Right cardiac atrium (tissue), 5 donors: ENCODE results near the gene PARP8. TPM values are rescaled to one million over a fixed set of nuclear protein-coding genes. Genes with fewer than 3 reads are reported as not detected.
"Not testable (repeated sequence)": the region's sequence is repeated elsewhere in the genome, so short reads cannot be mapped to it uniquely, and the experiment has no call there.

Source experiments
- ATAC-seq, 2 donors: fragments of 200-7000 bp; cut with Tn5 transposase; one replicate each; pipeline versions ENCODE4 v1.8.0 to v1.9.1; 2020; ENCODE audit warnings: moderate library complexity in 2 of 2, mild to moderate bottlenecking in 1 of 2
- DNase-seq, 3 donors: peaks; one replicate each; pipeline ENCODE4 v3.0.0-alpha.2; 2020
- H3K27ac ChIP-seq: one replicate; pipeline ENCODE4 v1.5.1; 2013; ENCODE audit warnings: mild to moderate bottlenecking, low read length, control low read depth, moderate library complexity
- H3K27me3 ChIP-seq: one replicate; pipeline ENCODE4 v1.6.1; 2013; ENCODE audit not compliant: control insufficient read depth, insufficient read depth
- H3K4me1 ChIP-seq: one replicate; pipeline ENCODE4 v1.6.1; 2013; ENCODE audit warnings: low read length; ENCODE audit not compliant: control insufficient read depth, insufficient read depth
- H3K4me3 ChIP-seq: one replicate; pipeline ENCODE4 v1.5.1; 2013; ENCODE audit warnings: low read length, control low read depth
- H3K9me3 ChIP-seq: one replicate; pipeline ENCODE4 v1.6.1; 2013; ENCODE audit warnings: low read length; ENCODE audit not compliant: control insufficient read depth
- WGBS: extraction: QIAGEN DNeasy Blood & Tissue Kit; methylation state at CpG from one replicate; pipeline ENCODE4 v1.1.7; 2013; 5-methylcytosine and 5-hydroxymethylcytosine counted together
- intact Hi-C, 4 donors: fragments of 100-400 bp; cut with DNase I; formaldehyde crosslinking; loops; one replicate each; pipeline versions ENCODE4 v1.11.0 to v1.14.0; 2022 to 2023
- long read RNA-seq, 4 donors: library from polyadenylated mRNA; unstranded; transcript quantifications; one replicate each; pipeline ENCODE4 v2.0.0, GENCODE V29; 2020 to 2021
- polyA plus RNA-seq: library from polyadenylated mRNA; stranded (reverse); fragments of 200-250 nt; gene quantifications from one replicate; pipeline ENCODE4 v1.2.3, GENCODE V29; 2013
- total RNA-seq, 4 donors: library from RNA; stranded (reverse); fragmentation: NEBNext Ultra II Directional; extraction: Animal tissue kit (Norgen Biotek cat#: 25700); gene quantifications; one replicate each; pipeline ENCODE4 v1.2.1, GENCODE V29; 2021
- donor health status: healthy with polysubstance abuse.
- donor health status: DM: no; HTN: yes; CAD: no.
- donor health status: DM: no; HTN: no; CAD: no.
- donor health status: DM: no; HTN: yes; CAD: no; lungs with severe emphysema.
- donor health status: DM: yes; HTN: yes; CAD: no.

Gene PARP8, protein sequence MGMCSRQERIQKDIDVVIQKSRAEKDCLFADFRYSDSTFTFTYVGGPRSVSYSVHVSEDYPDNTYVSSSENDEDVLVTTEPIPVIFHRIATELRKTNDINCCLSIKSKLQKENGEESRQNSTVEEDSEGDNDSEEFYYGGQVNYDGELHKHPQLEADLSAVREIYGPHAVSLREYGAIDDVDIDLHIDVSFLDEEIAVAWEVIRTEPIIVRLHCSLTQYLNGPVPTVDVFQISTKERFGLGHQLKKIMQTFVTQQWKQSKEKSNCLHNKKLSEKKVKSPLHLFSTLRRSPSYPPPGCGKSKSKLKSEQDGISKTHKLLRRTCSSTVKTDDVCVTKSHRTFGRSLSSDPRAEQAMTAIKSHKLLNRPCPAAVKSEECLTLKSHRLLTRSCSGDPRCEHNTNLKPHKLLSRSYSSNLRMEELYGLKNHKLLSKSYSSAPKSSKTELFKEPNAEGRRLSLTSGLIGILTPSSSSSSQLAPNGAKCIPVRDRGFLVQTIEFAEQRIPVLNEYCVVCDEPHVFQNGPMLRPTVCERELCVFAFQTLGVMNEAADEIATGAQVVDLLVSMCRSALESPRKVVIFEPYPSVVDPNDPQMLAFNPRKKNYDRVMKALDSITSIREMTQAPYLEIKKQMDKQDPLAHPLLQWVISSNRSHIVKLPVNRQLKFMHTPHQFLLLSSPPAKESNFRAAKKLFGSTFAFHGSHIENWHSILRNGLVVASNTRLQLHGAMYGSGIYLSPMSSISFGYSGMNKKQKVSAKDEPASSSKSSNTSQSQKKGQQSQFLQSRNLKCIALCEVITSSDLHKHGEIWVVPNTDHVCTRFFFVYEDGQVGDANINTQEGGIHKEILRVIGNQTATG
- 10 to 100 TPM in 3 of 4 donors, 1 to 10 TPM in 1; 9.6 to 11.6 (median 10.8) TPM for total RNA-seq
- polyA plus RNA-seq: 2.4 TPM
- long read RNA-seq, donor 1, partial matches to known transcripts: 4 of 8 reads
- long read RNA-seq, donor 1, other reads (novel, unspliced or antisense): 1 of 8 reads
- long read RNA-seq, donor 2, partial matches to known transcripts: 0 of 2 reads
- long read RNA-seq, donor 2, other reads (novel, unspliced or antisense): 1 of 2 reads
- long read RNA-seq, donor 3, full-length matches to known transcripts: 5 of 16 reads
- long read RNA-seq, donor 3, partial matches to known transcripts: 3 of 16 reads
- long read RNA-seq, donor 3, other reads (novel, unspliced or antisense): 8 of 16 reads
- long read RNA-seq, donor 4, full-length matches to known transcripts: 2 of 2 reads
- long read RNA-seq, donor 4, partial matches to known transcripts: 0 of 2 reads
- long read RNA-seq, donor 4, other reads (novel, unspliced or antisense): 0 of 2 reads

DNA sequence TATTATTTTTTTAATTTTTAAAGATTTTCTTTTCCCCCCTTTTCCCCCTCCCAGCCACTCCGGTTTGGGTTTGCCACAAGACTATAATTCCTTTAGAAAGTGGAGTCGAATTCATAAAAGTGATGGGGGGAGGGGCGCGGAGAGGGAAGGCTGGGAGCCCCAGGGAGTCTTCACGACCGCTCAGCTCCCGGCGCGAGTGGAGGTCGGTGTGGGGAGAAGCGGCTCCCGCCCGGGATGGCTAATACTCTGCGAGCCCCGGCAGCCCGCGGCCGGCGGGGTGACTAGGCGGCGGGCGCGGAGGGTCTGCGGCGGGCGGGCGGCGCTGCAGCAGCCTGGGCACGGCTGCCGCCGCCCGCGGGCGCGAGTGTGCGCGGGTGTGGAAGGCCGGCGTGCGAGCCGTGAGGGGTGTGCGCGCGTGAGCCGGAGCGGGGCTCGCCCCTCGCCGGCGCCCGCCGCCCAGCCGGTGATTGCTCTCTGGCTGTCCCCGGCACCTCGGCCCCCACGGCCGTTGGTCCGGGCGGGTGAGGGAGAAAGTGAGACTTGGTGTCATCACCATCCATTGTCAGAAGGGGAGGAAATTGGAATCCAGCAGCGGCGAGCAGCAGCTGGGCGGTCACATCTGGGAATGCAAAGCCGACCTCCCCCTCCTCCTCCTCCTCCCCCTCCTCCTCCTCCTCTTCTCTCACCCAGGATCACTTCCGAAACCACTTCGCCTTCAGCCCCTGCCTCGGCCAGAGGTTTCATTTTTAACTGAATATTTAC, at the start of gene PARP8:
Gene PARP8, plus strand, starts transcription at position 377 of the 762 bp plus-strand sequence. CDS start 459 bp downstream, outside the sequence.
- ATAC-seq: peak; percentile 64 to 71

DNA sequence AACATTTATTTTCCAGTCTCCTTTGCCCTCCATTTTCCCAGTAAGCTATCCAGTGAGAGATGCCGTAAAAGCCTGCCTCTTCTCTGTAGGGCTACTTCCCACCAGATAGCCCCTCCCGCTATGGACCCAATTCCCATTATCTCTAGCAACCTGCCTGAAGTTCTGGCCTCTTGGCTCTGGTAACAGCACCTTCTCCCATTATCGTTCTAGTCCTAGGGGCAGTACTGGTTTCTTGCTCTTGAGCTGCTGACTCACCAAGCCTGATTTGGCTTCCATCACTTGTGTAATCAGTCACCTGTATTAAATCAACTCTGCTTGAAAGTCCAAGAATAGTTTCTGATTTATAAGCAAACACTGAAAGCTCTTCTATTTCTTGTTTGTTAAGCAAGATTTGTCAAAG, 42.8 kb upstream of the PARP8 start:
- Histone ChIP-seq H3K9me3 (no peaks in the 10 kb centered on the region), H3K27ac (no peak overlapping the region), H3K4me1 (no peaks in the 10 kb centered on the region), H3K4me3 (no peak overlapping the region), H3K27me3 (no peaks in the 10 kb centered on the region)
- DNase-seq (no peak), ATAC-seq (no peak)
- intact Hi-C loops: no loop called here
- 68% methylated on average over 3 of the region's 3 CpGs for WGBS

More for the DNA sequence above, at the start of gene PARP8:
- peak within 1 kb of the TSS; percentile 50 for H3K27ac ChIP-seq
- H3K9me3 ChIP-seq: no peaks in the 10 kb centered on the region
- peak within 1 kb of the TSS; percentile 82 for H3K4me3 ChIP-seq
- intact Hi-C loops: no loop called here
- WGBS: under 1% methylated on average over 65 of the region's 66 CpGs
- peak; percentile 53 to 84 (median 79) for DNase-seq
- H3K4me1 ChIP-seq: no peaks in the 10 kb centered on the region
- H3K27me3 ChIP-seq: no peaks in the 10 kb centered on the region

DNA sequence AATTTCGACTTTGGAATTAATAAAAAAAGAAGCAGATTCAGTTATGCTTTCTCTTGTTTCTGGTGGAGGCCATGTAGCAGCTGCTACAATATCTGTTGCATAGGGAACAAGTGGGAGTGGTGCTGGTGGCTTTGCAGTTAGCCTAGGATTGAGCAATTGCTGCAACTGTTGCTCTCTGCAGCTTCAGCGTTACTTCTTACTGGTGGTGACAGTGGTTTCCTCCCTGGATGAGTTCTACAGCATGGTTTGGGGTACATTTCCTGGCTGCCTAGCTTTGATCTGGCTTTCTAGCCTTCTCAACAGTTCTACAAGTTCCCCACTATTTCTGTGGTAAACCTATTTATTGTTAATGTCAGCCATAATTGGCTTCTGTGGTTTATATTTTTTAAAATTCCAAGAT, 31.6 kb upstream of the PARP8 start:
- intact Hi-C loops, DNase-seq, ATAC-seq, H3K27me3 ChIP-seq, H3K9me3 ChIP-seq, H3K4me1 ChIP-seq, H3K4me3 ChIP-seq, H3K27ac ChIP-seq: not testable (repeated sequence)
- 48% methylated on average over 2 of the region's 2 CpGs for WGBS

DNA sequence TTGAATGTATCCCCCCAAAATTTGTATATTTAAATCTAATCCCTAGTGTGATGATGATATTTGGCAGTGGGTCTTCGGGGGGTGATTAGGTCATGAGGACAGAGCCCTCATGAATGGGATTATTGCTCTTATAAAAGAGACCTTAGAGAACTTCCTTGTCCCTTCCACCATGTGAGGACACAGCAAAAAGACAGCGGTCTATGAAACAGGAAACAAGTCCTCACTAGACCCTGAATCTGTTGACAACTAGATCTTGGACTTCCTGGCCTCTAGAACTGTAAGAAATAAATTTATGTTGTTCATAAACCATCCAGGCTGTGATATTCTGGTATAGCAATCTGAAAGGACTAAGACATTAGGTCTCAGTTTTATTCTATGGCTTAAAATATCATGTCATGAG, 28.9 kb upstream of the PARP8 start:
- intact Hi-C loops, DNase-seq, H3K27ac ChIP-seq, ATAC-seq, H3K4me1 ChIP-seq, H3K27me3 ChIP-seq, H3K4me3 ChIP-seq, H3K9me3 ChIP-seq: not testable (repeated sequence)
- WGBS: 53% methylated on average over 2 of the region's 2 CpGs

DNA sequence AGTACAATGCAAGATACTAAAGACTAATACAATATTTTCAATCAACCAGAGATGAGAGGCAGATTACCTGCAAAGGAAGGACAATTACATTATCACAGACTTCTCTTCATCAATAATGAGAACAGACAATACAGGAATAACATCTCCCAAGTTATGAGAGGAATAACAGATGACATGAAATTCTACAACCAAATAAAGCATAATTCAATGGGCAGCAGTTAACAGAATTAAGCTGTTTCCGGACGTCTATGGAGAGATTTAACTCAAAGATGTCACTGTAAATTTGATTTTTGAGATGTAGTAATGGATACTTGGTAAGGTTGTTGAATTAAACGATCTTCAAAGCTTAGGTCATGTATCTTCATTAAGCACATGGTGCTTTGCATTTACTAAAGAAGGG, 19.8 kb upstream of the PARP8 start:
- intact Hi-C loops: no loop called here
- Histone ChIP-seq H3K4me3 (no peak overlapping the region), H3K27ac (no peak overlapping the region), H3K4me1 (no peaks in the 10 kb centered on the region), H3K27me3 (no peaks in the 10 kb centered on the region), H3K9me3 (no peaks in the 10 kb centered on the region)
- no peak for ATAC-seq
- DNase-seq: no peak
- 82% methylated on average over 3 of the region's 3 CpGs for WGBS

DNA sequence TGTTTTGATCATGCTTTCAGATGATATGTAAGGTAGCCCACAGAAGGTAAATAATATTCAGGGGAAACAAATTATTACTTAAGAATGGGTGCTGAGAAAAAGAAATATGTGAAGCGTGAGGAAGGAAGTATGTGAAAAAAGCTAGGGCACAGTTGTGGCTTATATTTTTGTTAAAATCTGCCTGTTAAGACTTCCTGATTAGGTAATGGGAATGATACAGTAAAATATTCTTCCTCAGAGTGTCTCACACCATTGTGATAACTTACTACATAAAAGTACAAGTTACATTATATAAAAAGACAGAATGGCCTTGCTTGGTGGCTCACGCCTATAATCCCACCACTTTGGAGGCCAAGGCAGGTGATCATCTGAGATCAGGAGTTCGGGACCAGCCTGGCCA, 18.7 kb upstream of the PARP8 start:
- no peaks in the 10 kb centered on the region for H3K4me1 ChIP-seq
- DNase-seq: no peak
- no peaks in the 10 kb centered on the region for H3K9me3 ChIP-seq
- no peak for ATAC-seq
- WGBS: 69% methylated on average over 3 of the region's 3 CpGs
- intact Hi-C loops: no loop called here
- no peak overlapping the region for H3K27ac ChIP-seq
- H3K4me3 ChIP-seq: no peak overlapping the region
- H3K27me3 ChIP-seq: no peaks in the 10 kb centered on the region

DNA sequence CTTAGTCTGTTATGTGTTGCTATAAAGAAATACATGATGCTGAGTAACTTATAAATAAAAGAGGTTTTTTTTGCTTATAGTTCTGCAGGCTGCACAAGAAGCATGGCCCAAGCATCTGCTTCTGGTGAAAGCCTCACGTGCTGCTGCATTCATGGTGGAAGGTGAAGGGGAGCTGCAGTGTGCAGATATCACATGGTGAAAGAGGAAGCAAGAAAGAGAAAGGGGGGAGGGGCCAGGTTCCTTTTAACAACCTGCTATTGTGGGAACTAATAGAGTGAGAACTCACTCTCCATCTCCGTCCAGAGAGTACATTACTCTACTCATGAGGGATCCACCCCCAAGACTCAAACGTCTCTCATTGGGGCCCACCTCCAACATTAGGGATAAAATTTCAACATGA, 12.5 kb upstream of the PARP8 start:
- Histone ChIP-seq H3K27ac (no peak overlapping the region), H3K4me3 (no peak overlapping the region), H3K9me3 (no peaks in the 10 kb centered on the region), H3K4me1 (no peaks in the 10 kb centered on the region), H3K27me3 (no peaks in the 10 kb centered on the region)
- 78% methylated on average over 3 of the region's 3 CpGs for WGBS
- intact Hi-C loops: no loop called here
- no peak for ATAC-seq
- DNase-seq: no peak

DNA sequence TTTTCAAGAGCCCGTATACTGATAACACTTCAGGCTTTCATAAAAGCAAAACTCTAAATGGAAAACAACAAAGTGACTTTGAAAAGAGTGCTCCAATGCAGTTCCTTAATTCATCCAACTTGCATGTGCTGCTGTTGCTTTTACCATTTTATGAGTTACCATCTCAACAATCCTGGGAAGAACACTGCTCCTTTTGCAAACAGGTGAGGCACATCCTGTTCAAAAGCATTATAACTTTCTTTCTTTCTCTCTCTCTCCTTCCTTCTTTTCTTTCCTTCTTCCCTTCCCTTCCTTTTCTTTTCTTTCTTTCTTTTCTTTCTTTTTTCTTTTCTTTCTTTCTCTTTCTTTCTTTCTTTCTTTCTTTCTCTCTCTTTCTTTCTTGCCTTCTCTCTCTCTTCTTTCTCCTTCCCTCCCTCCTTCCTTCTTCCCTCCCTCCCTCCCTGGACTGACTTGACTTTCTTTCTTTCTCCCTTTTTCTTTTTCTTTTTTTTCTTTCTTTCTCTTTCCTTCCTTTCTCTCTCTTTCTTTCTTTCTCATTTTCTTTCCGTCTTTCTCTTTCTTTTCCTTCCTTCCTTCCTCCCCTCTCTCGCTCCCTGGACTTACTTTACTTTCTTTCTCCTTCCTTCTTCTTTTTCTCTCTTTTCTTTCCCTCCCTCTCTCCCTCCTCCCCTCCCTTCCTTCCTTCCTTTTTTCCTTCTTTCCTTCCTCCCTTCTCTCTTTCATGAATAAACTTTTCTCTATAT, 11.2 kb upstream of the PARP8 start:
- Histone ChIP-seq H3K4me1 (no peaks in the 10 kb centered on the region), H3K27me3 (no peaks in the 10 kb centered on the region), H3K4me3 (no peak overlapping the region), H3K9me3 (no peaks in the 10 kb centered on the region), H3K27ac (no peak overlapping the region)
- DNase-seq: no peak
- intact Hi-C loops: no loop called here
- 46% methylated on average over 3 of the region's 3 CpGs for WGBS
- no peak for ATAC-seq

DNA sequence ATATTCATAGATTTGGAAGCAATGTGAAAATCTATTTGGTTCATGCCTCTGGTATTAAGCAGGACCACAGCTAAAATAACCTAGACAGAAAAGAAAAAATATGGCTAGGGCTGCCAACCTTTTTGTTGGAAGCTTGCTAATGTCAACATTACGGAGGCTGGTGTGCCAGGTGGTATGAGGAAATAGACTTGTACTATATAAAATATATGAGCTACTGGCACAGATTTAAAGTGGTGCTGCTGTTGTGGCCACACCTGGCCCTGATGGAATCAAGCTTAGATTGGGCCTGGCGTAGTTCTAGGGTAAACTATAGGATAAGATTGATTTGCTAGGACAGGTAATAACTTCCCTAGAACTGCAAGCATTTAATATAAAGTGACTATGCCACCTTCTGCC, 10.6 kb upstream of the PARP8 start:
- H3K27ac ChIP-seq: no peak overlapping the region
- ATAC-seq (no peak), DNase-seq (no peak)
- 85% methylated on average over 2 of the region's 2 CpGs for WGBS
- no peaks in the 10 kb centered on the region for H3K4me1 ChIP-seq
- no peak overlapping the region for H3K4me3 ChIP-seq
- no peaks in the 10 kb centered on the region for H3K27me3 ChIP-seq
- intact Hi-C loops: no loop called here
- no peaks in the 10 kb centered on the region for H3K9me3 ChIP-seq

DNA sequence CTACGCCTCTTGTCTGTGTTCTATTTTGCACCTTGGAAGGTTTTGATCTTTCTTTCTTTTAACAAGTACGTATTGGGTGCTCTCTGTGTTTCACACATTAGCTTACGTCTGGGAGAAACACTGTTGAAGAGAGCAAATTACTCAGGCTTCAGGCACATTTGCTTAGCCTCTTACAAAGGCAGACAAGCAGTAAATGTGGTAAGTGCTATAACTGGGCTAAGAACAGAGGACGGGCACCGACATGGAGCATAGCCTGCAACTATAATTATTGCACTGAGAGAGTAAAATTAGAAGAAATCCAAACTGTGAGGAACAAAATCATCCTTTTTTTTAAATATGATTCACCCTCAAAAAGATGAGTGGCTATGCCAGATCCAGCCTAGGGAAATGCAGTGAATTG, 9.4 kb upstream of the PARP8 start:
- WGBS: 91% methylated on average over 5 of the region's 5 CpGs
- ATAC-seq (no peak), DNase-seq (no peak)
- H3K27me3 ChIP-seq: no peaks in the 10 kb centered on the region
- no peak overlapping the region for H3K27ac ChIP-seq
- no peaks in the 10 kb centered on the region for H3K9me3 ChIP-seq
- no peak overlapping the region for H3K4me3 ChIP-seq
- H3K4me1 ChIP-seq: no peaks in the 10 kb centered on the region
- intact Hi-C loops: no loop called here
